ENCODE results near the gene PELO. TPM values are rescaled to one million over a fixed set of nuclear protein-coding genes. Genes with fewer than 3 reads are reported as not detected.

Gene PELO
- polyA plus RNA-seq, 1 of the 3 experiments (the other 2 are of a cell fraction), result 10.7 TPM

DNA sequence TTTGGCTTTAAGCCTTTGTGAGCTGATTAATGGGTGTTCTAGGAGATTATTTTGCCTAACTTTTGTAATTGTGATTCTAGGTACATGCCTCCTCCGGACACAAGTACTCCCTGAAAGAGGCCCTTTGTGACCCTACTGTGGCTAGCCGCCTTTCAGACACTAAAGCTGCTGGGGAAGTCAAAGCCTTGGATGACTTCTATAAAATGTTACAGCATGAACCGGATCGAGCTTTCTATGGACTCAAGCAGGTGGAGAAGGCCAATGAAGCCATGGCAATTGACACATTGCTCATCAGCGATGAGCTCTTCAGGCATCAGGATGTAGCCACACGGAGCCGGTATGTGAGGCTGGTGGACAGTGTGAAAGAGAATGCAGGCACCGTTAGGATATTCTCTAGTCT is 13.6 kb downstream of the PELO start:
- Histone ChIP-seq H3K4me2 (peak overlapping the region; percentile 89), H3K4me3 (ENCODE audit: low read depth in 2 of 2, low read length in 1 of 2) (peak overlapping the region; percentile 75 to 85), H3K9me3 (no peaks in the 10 kb centered on the region), H3K4me1 (ENCODE audit: control insufficient read depth in 1 of 2, insufficient read depth in 2 of 2, low read depth in 1 of 2, low read length in 1 of 2) (peaks cover 12 to 41% of the 10 kb centered on the region in 2 experiments), H3K27me3 (ENCODE audit: insufficient read depth) (no peaks in the 10 kb centered on the region), H3K27ac (ENCODE audit: low read depth in 2 of 2, low read length in 1 of 2) (peak overlapping the region; percentile 93 to 95), H3K36me3 (replicated peaks in 1 of 2; ENCODE audit: control insufficient read depth in 1 of 2, insufficient read depth in 2 of 2, low read length in 1 of 2) (peaks cover 44 to 46% of the 10 kb centered on the region in 2 experiments), H3K79me2 (ENCODE audit: insufficient read depth) (peaks cover 70% of the 10 kb centered on the region), H4K20me1 (ENCODE audit: insufficient read depth) (peaks cover 22% of the 10 kb centered on the region), H3F3A (replicated peaks; ENCODE audit: insufficient read depth) (peaks cover 35% of the 10 kb centered on the region), H2AFZ (ENCODE audit: low read depth) (no peak overlapping the region), H3K9me2 (no peaks in the 10 kb centered on the region), H3K9ac (peak overlapping the region; percentile 86)
- TF ChIP-seq POLR2AphosphoS5 (IDR thresholded peaks at IDR 0.05; ENCODE audit: low read depth, low read length) (no peak), FOSL2 (IDR thresholded peaks at IDR 0.05; ENCODE audit: borderline replicate concordance, low read depth) (no peak), TCF12 (IDR thresholded peaks at IDR 0.05) (no peak), RAD21 (IDR thresholded peaks at IDR 0.05; ENCODE audit: low read length) (no peak), TEAD4 (IDR thresholded peaks at IDR 0.05; ENCODE audit: borderline replicate concordance, insufficient read depth) (no peak), YY1 (IDR thresholded peaks at IDR 0.05; ENCODE audit: low read depth) (no peak), JUND (IDR thresholded peaks at IDR 0.05) (no peak), TAF1 (IDR thresholded peaks at IDR 0.05; ENCODE audit: borderline replicate concordance, low read depth, low read length) (no peak), NFIC (IDR thresholded peaks at IDR 0.05; ENCODE audit: borderline replicate concordance) (no peak), RFX5 (IDR thresholded peaks at IDR 0.05; ENCODE audit: low read length) (no peak), FOXJ3 (CRISPR knock-in tag; IDR thresholded peaks at IDR 0.05) (no peak), MXI1 (IDR thresholded peaks at IDR 0.05; ENCODE audit: low read depth, low read length) (no peak; the same call in 1 of the 2 replicates), GATA2 (CRISPR knock-in tag; IDR thresholded peaks at IDR 0.05) (no peak)
- TF ChIP-seq, protein P1, sequence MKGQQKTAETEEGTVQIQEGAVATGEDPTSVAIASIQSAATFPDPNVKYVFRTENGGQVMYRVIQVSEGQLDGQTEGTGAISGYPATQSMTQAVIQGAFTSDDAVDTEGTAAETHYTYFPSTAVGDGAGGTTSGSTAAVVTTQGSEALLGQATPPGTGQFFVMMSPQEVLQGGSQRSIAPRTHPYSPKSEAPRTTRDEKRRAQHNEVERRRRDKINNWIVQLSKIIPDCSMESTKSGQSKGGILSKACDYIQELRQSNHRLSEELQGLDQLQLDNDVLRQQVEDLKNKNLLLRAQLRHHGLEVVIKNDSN (IDR thresholded peaks at IDR 0.05; ENCODE audit: borderline replicate concordance, low read depth), result no peak
- TF ChIP-seq, protein P2, sequence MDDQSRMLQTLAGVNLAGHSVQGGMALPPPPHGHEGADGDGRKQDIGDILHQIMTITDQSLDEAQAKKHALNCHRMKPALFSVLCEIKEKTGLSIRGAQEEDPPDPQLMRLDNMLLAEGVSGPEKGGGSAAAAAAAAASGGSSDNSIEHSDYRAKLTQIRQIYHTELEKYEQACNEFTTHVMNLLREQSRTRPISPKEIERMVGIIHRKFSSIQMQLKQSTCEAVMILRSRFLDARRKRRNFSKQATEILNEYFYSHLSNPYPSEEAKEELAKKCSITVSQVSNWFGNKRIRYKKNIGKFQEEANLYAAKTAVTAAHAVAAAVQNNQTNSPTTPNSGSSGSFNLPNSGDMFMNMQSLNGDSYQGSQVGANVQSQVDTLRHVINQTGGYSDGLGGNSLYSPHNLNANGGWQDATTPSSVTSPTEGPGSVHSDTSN (IDR thresholded peaks at IDR 0.05), result no peak
- TF ChIP-seq, protein P3, sequence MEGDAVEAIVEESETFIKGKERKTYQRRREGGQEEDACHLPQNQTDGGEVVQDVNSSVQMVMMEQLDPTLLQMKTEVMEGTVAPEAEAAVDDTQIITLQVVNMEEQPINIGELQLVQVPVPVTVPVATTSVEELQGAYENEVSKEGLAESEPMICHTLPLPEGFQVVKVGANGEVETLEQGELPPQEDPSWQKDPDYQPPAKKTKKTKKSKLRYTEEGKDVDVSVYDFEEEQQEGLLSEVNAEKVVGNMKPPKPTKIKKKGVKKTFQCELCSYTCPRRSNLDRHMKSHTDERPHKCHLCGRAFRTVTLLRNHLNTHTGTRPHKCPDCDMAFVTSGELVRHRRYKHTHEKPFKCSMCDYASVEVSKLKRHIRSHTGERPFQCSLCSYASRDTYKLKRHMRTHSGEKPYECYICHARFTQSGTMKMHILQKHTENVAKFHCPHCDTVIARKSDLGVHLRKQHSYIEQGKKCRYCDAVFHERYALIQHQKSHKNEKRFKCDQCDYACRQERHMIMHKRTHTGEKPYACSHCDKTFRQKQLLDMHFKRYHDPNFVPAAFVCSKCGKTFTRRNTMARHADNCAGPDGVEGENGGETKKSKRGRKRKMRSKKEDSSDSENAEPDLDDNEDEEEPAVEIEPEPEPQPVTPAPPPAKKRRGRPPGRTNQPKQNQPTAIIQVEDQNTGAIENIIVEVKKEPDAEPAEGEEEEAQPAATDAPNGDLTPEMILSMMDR (IDR thresholded peaks at IDR 0.05), result no peak
- TF ChIP-seq, protein P4, sequence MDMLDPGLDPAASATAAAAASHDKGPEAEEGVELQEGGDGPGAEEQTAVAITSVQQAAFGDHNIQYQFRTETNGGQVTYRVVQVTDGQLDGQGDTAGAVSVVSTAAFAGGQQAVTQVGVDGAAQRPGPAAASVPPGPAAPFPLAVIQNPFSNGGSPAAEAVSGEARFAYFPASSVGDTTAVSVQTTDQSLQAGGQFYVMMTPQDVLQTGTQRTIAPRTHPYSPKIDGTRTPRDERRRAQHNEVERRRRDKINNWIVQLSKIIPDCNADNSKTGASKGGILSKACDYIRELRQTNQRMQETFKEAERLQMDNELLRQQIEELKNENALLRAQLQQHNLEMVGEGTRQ (IDR thresholded peaks at IDR 0.05; ENCODE audit: borderline replicate concordance, low read depth, low read length), result no peak
- TF ChIP-seq, protein P5, sequence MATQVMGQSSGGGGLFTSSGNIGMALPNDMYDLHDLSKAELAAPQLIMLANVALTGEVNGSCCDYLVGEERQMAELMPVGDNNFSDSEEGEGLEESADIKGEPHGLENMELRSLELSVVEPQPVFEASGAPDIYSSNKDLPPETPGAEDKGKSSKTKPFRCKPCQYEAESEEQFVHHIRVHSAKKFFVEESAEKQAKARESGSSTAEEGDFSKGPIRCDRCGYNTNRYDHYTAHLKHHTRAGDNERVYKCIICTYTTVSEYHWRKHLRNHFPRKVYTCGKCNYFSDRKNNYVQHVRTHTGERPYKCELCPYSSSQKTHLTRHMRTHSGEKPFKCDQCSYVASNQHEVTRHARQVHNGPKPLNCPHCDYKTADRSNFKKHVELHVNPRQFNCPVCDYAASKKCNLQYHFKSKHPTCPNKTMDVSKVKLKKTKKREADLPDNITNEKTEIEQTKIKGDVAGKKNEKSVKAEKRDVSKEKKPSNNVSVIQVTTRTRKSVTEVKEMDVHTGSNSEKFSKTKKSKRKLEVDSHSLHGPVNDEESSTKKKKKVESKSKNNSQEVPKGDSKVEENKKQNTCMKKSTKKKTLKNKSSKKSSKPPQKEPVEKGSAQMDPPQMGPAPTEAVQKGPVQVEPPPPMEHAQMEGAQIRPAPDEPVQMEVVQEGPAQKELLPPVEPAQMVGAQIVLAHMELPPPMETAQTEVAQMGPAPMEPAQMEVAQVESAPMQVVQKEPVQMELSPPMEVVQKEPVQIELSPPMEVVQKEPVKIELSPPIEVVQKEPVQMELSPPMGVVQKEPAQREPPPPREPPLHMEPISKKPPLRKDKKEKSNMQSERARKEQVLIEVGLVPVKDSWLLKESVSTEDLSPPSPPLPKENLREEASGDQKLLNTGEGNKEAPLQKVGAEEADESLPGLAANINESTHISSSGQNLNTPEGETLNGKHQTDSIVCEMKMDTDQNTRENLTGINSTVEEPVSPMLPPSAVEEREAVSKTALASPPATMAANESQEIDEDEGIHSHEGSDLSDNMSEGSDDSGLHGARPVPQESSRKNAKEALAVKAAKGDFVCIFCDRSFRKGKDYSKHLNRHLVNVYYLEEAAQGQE (IDR thresholded peaks at IDR 0.05; ENCODE audit: low read depth, low read length), result no peak
- TF ChIP-seq, protein P6, sequence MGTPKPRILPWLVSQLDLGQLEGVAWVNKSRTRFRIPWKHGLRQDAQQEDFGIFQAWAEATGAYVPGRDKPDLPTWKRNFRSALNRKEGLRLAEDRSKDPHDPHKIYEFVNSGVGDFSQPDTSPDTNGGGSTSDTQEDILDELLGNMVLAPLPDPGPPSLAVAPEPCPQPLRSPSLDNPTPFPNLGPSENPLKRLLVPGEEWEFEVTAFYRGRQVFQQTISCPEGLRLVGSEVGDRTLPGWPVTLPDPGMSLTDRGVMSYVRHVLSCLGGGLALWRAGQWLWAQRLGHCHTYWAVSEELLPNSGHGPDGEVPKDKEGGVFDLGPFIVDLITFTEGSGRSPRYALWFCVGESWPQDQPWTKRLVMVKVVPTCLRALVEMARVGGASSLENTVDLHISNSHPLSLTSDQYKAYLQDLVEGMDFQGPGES (IDR thresholded peaks at IDR 0.05; ENCODE audit: low read depth, low read length), result no peak
- TF ChIP-seq, protein P7, sequence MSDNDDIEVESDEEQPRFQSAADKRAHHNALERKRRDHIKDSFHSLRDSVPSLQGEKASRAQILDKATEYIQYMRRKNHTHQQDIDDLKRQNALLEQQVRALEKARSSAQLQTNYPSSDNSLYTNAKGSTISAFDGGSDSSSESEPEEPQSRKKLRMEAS (IDR thresholded peaks at IDR 0.05; ENCODE audit: low read depth), result no peak
- DNase-seq, result no peak
- ChIA-PET POLR2A (interaction anchor here (0.5 to 0.6 kb wide), 2 partner anchors 83 to 143 kb away, joined by 3 read pairs; no protein-coding TSS in a partner anchor), CTCF (interaction anchor here (1.0 to 2.1 kb wide), 5 partner anchors 10 to 137 kb away, joined by 3 to 7 read pairs (median 5); no protein-coding TSS in a partner anchor)
- 16% methylated on average over 8 of the region's 8 CpGs for WGBS (ENCODE audit: low lambda C conversion rate)
